Lung (tissue), 12 donors: ENCODE measurements around the gene DENND1A. TPM values are rescaled to one million over a fixed set of nuclear protein-coding genes. Genes with fewer than 3 reads are reported as not detected.
A peak's percentile ranks its signal among the peaks of the same experiment; 100 is the strongest.
"Not testable (repeated sequence)": the region's sequence is repeated elsewhere in the genome, so short reads cannot be mapped to it uniquely, and the experiment has no call there.

Source experiments
- ATAC-seq: fragments of 200-7000 bp; cut with Tn5 transposase; one replicate; pipeline ENCODE4 v1.9.1; 2020; ENCODE audit warnings: moderate number of reproducible peaks; ENCODE audit not compliant: insufficient read depth, low FRiP score
- DNase-seq, 3 donors: peaks; one replicate each; pipeline ENCODE4 v3.0.0-alpha.2; 2013 to 2017
- H3K27ac ChIP-seq, 2 donors: one replicate each; pipeline ENCODE4 v1.5.1; 2013; ENCODE audit warnings: mild to moderate bottlenecking in 2 of 2, moderate library complexity in 2 of 2, control low read depth in 1 of 2, inconsistent platforms in 1 of 2, low read depth in 1 of 2, low read length in 1 of 2
- H3K27me3 ChIP-seq, 3 donors: one replicate each; pipeline ENCODE4 v1.5.1; 2013; ENCODE audit warnings: low read length in 2 of 3; ENCODE audit not compliant: control insufficient read depth in 3 of 3, insufficient read depth in 3 of 3
- H3K36me3 ChIP-seq, 4 donors: one replicate each; pipeline ENCODE4 v1.5.1; 2013; ENCODE audit warnings: low read length in 4 of 4, mild to moderate bottlenecking in 1 of 4, moderate library complexity in 1 of 4; ENCODE audit not compliant: control insufficient read depth in 4 of 4, insufficient read depth in 4 of 4
- H3K4me1 ChIP-seq, 5 donors: one replicate each; pipeline ENCODE4 v1.5.1; 2013; ENCODE audit warnings: low read length in 5 of 5, mild to moderate bottlenecking in 2 of 5, moderate library complexity in 1 of 5; ENCODE audit not compliant: control insufficient read depth in 5 of 5, insufficient read depth in 5 of 5
- H3K4me3 ChIP-seq: one replicate; pipeline ENCODE4 v1.5.1; 2013; ENCODE audit warnings: mild to moderate bottlenecking, control low read depth, moderate library complexity
- H3K9ac ChIP-seq, 2 donors: one replicate each; pipeline ENCODE4 v1.5.1; 2013; ENCODE audit warnings: low read length in 2 of 2, control low read depth in 1 of 2; ENCODE audit not compliant: insufficient read depth in 1 of 2
- H3K9me3 ChIP-seq, 4 donors: one replicate each; pipeline ENCODE4 v1.5.1; 2013; ENCODE audit warnings: low read length in 3 of 4, mild to moderate bottlenecking in 1 of 4, moderate library complexity in 1 of 4; ENCODE audit not compliant: control insufficient read depth in 4 of 4, insufficient read depth in 3 of 4
- WGBS, 2 donors: extraction: QIAGEN DNeasy Blood & Tissue Kit; methylation state at CpG; one replicate each; pipeline ENCODE4 v1.1.7; 2013; 5-methylcytosine and 5-hydroxymethylcytosine counted together
- polyA plus RNA-seq, 2 donors: library from polyadenylated mRNA; stranded (reverse); fragments of 200-250 nt; gene quantifications; one replicate each; pipeline ENCODE4 v1.2.1, GENCODE V29; 2013
- total RNA-seq, 2 donors: library from RNA; depleted of rRNA in 1 of 2; stranded (reverse); fragments of >200 nt in 1 of 2; gene quantifications; one replicate each; pipeline ENCODE4 v1.2.1, GENCODE V29; 2014 to 2021
- TF ChIP-seq, protein P1 (sequence below): IDR thresholded peaks from 2 replicates; pipeline ENCODE4 v1.5.1; 2012; ENCODE audit warnings: mild to moderate bottlenecking; ENCODE audit errors: control extremely low read depth, extremely low read depth
- donor health status: control.
- donor health status: control.
- donor health status: Bipolar disorder and iron deficiency.
- donor health status: healthy.
- donor health status: DM: yes; HTN: yes; CAD: no.

DENND1A gene
- total and polyA plus RNA-seq, 4 donors: 5.7 to 29.8 (median 14.5) TPM

DNA sequence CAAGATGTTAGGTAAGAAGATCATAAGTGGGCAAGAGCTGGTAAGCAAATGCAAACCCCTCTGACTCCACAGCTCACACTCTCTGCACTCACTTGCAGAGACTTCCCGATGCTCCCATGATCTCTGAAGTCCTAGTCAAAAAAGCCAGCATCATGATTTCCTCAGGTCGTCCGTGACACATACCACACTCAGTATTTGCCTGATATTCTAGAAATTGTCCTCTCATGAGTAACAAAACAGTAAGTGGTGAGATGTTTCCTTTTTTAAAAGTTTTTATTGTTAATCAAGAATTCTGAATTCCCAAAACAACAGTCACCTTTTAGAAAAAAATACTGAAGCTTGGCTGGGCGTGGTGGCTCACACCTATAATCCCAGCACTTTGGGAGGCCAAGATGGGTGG is 194.6 kb downstream of the DENND1A start:
- no peak for ATAC-seq
- Histone ChIP-seq H3K4me1 (peaks cover 0 to 4% (median 0%) of the 10 kb centered on the region in 5 donors), H3K27me3 (no peaks in the 10 kb centered on the region), H3K9ac (no peak overlapping the region), H3K9me3 (no peaks in the 10 kb centered on the region), H3K36me3 (no peaks in the 10 kb centered on the region), H3K27ac (no peak overlapping the region), H3K4me3 (no peak overlapping the region)
- TF ChIP-seq, protein P1, sequence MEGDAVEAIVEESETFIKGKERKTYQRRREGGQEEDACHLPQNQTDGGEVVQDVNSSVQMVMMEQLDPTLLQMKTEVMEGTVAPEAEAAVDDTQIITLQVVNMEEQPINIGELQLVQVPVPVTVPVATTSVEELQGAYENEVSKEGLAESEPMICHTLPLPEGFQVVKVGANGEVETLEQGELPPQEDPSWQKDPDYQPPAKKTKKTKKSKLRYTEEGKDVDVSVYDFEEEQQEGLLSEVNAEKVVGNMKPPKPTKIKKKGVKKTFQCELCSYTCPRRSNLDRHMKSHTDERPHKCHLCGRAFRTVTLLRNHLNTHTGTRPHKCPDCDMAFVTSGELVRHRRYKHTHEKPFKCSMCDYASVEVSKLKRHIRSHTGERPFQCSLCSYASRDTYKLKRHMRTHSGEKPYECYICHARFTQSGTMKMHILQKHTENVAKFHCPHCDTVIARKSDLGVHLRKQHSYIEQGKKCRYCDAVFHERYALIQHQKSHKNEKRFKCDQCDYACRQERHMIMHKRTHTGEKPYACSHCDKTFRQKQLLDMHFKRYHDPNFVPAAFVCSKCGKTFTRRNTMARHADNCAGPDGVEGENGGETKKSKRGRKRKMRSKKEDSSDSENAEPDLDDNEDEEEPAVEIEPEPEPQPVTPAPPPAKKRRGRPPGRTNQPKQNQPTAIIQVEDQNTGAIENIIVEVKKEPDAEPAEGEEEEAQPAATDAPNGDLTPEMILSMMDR: no peak
- no peak for DNase-seq
- 97 to 98% methylated on average over 4 of the region's 4 CpGs for WGBS, 2 donors

DNA sequence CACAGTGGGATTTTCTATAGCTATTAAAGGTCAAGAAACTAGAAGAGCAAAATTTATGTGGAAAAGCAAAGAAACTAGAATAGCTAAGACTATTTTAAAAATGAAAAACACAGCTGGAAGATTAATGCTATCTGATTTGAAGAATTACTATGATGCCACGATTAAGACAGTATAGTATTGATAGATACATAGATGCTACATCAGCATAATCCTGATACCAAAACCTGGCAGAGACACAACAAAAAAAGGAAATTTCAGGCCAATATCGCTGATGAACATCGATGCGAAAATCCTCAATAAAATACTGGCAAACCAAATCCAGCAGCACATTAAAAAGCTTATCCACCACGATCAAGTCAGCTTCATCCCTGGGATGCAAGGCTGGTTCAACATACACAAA is 201.4 kb downstream of the DENND1A start:
- not testable (repeated sequence) for H3K27ac ChIP-seq, ATAC-seq, H3K9me3 ChIP-seq, H3K4me3 ChIP-seq, DNase-seq, H3K9ac ChIP-seq, H3K27me3 ChIP-seq, H3K4me1 ChIP-seq, H3K36me3 ChIP-seq
- WGBS, 2 donors: 94 to 97% methylated on average over 4 to 5 of the region's 5 CpGs

DNA sequence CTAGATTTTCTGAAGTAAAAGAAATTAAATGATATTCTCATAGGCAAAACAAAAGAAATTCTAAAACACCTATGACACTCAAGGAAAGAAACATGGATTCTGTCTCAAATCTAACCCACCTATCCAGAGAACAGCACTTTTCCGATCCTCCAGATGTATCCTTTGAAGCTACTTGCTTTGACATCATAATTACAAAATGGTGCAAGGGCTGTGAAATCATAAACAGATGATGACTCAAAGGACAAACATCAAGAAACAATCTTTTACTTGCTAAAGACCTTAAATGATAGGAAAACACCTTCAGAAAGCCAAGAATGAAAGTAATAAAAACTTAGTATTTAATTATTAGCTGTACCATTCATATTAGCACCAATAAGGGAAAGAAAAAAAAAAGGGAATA is 202.6 kb downstream of the DENND1A start:
- DNase-seq (no peak), ATAC-seq (no peak)
- WGBS, 2 donors: 97 to 99% methylated on average over 1 of the region's 1 CpG
- no peak overlapping the region for H3K27ac ChIP-seq
- H3K4me1 ChIP-seq: peaks cover 0 to 5% (median 3%) of the 10 kb centered on the region in 5 donors
- no peak overlapping the region for H3K4me3 ChIP-seq
- no peak overlapping the region for H3K9ac ChIP-seq
- TF ChIP-seq, protein P1: no peak
- H3K9me3 ChIP-seq: peaks cover 0 to 7% (median 2%) of the 10 kb centered on the region in 4 donors
- no peaks in the 10 kb centered on the region for H3K27me3 ChIP-seq
- no peaks in the 10 kb centered on the region for H3K36me3 ChIP-seq

DNA sequence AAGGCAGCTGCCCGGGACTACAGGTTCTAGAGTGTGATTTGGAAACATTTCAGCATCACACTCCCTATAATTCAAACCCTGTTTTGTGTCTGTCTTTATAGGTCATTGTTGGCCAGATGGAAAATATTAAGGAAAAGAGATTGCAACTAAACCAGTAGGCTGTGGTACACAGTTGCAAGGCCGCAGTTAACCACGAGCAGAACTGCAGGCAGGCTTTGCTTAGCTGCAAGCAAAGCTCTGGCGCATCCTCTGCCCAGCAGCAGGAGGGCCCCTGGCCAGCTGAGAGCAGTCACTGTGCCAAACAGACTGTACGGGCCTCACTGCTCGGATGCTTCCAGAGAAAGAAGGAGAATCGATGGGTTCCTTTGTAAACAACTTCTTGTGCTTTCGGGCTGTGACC is 204.5 kb downstream of the DENND1A start:
- H3K9ac ChIP-seq: no peak overlapping the region
- no peak overlapping the region for H3K27ac ChIP-seq
- TF ChIP-seq, protein P1: no peak
- H3K36me3 ChIP-seq: no peaks in the 10 kb centered on the region
- peak; percentile 47 to 64 (median 55) for DNase-seq
- H3K9me3 ChIP-seq: peaks cover 0 to 8% (median 4%) of the 10 kb centered on the region in 4 donors
- no peak for ATAC-seq
- peaks cover 0 to 5% (median 3%) of the 10 kb centered on the region in 5 donors for H3K4me1 ChIP-seq
- no peak overlapping the region for H3K4me3 ChIP-seq
- no peaks in the 10 kb centered on the region for H3K27me3 ChIP-seq
- 75 to 84% methylated on average over 8 of the region's 8 CpGs for WGBS, 2 donors
